Activated T-helper 1 cell treated with Interleukin-2 at 50 U/mL for 16 hours (primary cell): Measurements from ENCODE around the gene NPC1.

Experiments used
- DNase-seq: peaks from one replicate; pipeline ENCODE4 v3.0.0-alpha.2; 2020; ENCODE audit warnings: low read depth

The NPC1 gene

GRCh38 chr18:23487738-23488570 is 98.4 kb downstream of the NPC1 start:
- DNase-seq, result no peak

DNA sequence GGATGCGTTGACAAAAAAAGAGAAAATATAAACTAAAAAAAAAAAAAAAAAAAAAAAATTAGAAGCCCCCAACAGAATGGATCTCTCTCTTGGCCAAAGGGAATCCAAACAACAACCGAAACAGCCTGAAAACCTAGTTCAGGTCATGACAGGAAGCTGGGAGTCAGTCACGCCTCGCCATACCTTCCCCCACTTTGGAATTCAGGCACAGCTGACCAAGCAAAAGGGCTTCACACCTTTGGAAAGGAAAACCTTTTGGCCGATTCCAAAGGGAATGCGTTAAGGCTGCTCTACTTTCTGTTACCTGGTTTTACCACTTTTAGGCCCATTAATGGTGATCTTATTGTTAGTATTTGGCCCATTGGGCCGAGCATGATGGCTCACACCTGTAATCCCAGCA is 100.9 kb downstream of the NPC1 start:
- no peak for DNase-seq

DNA sequence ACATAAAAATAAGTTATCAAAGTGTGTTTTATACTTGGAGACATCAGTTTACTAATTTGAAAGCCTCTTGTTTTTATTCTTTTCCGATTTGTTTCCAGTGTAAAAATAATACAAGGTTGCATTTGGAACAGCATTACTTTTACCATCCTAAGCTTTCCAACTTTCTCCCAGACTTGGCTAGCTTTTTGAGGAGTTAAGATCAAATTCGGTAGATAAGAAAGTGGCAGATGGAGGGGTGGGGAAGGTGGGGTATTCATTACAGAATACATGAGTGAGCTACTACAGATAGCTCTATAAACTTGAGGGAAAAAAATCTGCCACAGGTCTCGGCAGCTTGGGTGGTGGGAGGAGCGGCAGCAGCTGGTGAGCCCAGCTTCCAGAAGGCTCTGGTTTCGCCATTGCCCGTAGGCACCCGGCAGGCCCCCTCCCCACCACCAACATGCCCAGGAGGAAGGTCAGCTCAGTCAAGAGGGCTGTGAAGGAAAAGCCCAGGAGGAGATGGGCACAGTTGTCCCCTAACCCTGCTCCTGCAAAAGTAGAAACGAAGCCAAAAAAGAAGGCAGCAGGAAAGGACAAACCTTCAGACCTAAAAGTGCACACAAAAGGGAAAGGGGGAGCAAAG is 101.6 kb downstream of the NPC1 start:
- DNase-seq, result no peak
